Fibroblast of lung (primary cell): Measurements from ENCODE around the gene IZUMO1. TPM values are rescaled to one million over a fixed set of nuclear protein-coding genes. Genes with fewer than 3 reads are reported as not detected.

ENCODE experiments used
- DNase-seq, 2 donors: peaks; one replicate each; pipeline versions ENCODE4 v3.0.0 to v3.0.0-alpha.2; 2010; ENCODE audit warnings: low read depth in 2 of 2
- H2AFZ ChIP-seq: 2 replicates; pipeline ENCODE4 v1.5.1; 2012; ENCODE audit warnings: low read length, control low read depth, inconsistent platforms
- H3K27ac ChIP-seq: 2 replicates; pipeline ENCODE4 v1.5.1; 2011; ENCODE audit warnings: low read length, control low read depth; ENCODE audit not compliant: insufficient read depth
- H3K27me3 ChIP-seq: 2 replicates; pipeline ENCODE4 v1.5.1; 2011; ENCODE audit warnings: mild to moderate bottlenecking, low read length; ENCODE audit not compliant: control insufficient read depth, insufficient read depth
- H3K36me3 ChIP-seq: 2 replicates; pipeline ENCODE4 v1.5.1; 2011; ENCODE audit warnings: low read length; ENCODE audit not compliant: control insufficient read depth, insufficient read depth
- H3K4me1 ChIP-seq: 2 replicates; pipeline ENCODE4 v1.5.1; 2011; ENCODE audit warnings: low read length; ENCODE audit not compliant: control insufficient read depth, insufficient read depth; ENCODE audit errors: extremely low read depth
- H3K4me2 ChIP-seq: 2 replicates; pipeline ENCODE4 v1.5.1; 2011; ENCODE audit warnings: low read length, control low read depth; ENCODE audit not compliant: insufficient read depth; ENCODE audit errors: extremely low read depth
- H3K4me3 ChIP-seq, 4 experiments: fragments of 200-600 bp in 1 of 4; sonication (generic) in 1 of 4; replicated peaks in 1 of 4; 2 replicates each; pipeline ENCODE4 v1.5.1; 2011 to 2016; ENCODE audit warnings: low read length in 4 of 4, low read depth in 3 of 4, mild to moderate bottlenecking in 3 of 4, control low read depth in 2 of 4, inconsistent platforms in 1 of 4, mixed read lengths in 1 of 4; ENCODE audit not compliant: insufficient read depth in 1 of 4; ENCODE audit errors: control extremely low read depth in 1 of 4
- H3K79me2 ChIP-seq: 2 replicates; pipeline ENCODE4 v1.5.1; 2012; ENCODE audit warnings: mild to moderate bottlenecking, low read length, inconsistent platforms; ENCODE audit not compliant: control insufficient read depth, insufficient read depth
- H3K9ac ChIP-seq: 2 replicates; pipeline ENCODE4 v1.5.1; 2011; ENCODE audit warnings: mild to moderate bottlenecking, low read length, control low read depth; ENCODE audit not compliant: insufficient read depth
- H3K9me3 ChIP-seq: 2 replicates; pipeline ENCODE4 v1.5.1; 2012; ENCODE audit warnings: low read depth, low read length; ENCODE audit not compliant: control insufficient read depth, insufficient read depth
- H4K20me1 ChIP-seq: 2 replicates; pipeline ENCODE4 v1.5.1; 2011; ENCODE audit warnings: low read length; ENCODE audit not compliant: control insufficient read depth, insufficient read depth; ENCODE audit errors: extremely low read depth
- EZH2 ChIP-seq: IDR thresholded peaks from 2 replicates; pipeline ENCODE4 v1.5.1; 2012; ENCODE audit warnings: low read length, control low read depth, mild to moderate bottlenecking; ENCODE audit errors: missing control alignments
- polyA plus RNA-seq, 2 donors: library from polyadenylated mRNA; depleted of rRNA in 1 of 2; stranded (reverse) in 1 of 2; unstranded in 1 of 2; fragments of >200 nt; gene quantifications; 2 replicates each; pipeline ENCODE4 v1.2.1, GENCODE V29; 2011 to 2012; ENCODE audit warnings: missing spikeins in 1 of 2
- total RNA-seq: library from RNA; depleted of rRNA; stranded (reverse); fragments of >200 nt; gene quantifications from 2 replicates; pipeline ENCODE4 v1.2.1, GENCODE V29; 2014
- TF ChIP-seq, protein P1 (sequence below), 2 donors: IDR thresholded peaks in 1 of 2; conservative IDR thresholded peaks in 1 of 2; 1 replicate in 1 of 2; 2 replicates in 1 of 2; pipeline ENCODE4 v1.5.1; 2011 to 2012; ENCODE audit warnings: low read length in 2 of 2, control low read depth in 1 of 2, inconsistent platforms in 1 of 2, low read depth in 1 of 2, mild to moderate bottlenecking in 1 of 2

IZUMO1 gene
- total and polyA plus RNA-seq, 2 donors (not counting 1 experiment from before 2014, with no cell fraction given) = not detected

DNA sequence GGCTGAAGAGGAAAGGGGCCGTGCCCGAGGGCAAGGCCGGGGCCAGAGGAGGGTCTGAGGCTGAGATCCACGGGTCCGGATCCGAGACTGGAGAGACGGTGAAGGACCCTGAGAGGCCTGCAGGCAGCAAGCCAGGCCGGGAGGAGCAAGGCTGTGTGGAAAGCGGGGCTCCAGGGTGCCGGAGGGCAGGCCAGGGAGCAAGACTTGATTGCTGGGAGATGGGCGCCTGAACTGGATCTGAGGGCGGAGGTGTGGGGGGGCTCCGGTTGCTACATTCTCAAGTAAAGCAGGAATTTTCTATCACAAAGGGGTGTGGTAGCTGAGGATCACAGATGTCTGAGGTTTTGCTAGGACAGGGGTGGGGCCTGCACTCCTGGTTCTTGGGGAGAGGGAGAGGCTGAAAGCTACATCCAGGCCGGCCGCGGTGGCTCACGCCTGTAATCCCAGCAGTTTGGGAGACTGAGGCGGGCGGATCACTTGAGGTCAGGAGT, 31.0 kb downstream of the IZUMO1 start:
- Histone ChIP-seq H2AFZ (no peak overlapping the region), H3K27ac (no peak overlapping the region), H3K9ac (no peak overlapping the region), H3K79me2 (no peaks in the 10 kb centered on the region), H3K4me1 (peaks cover 11% of the 10 kb centered on the region), H4K20me1 (no peaks in the 10 kb centered on the region), H3K9me3 (no peaks in the 10 kb centered on the region), H3K4me2 (peak overlapping the region; percentile 66), H3K4me3 (peak overlapping the region in 2 of 4 experiments; percentile 6 to 71), H3K36me3 (no peaks in the 10 kb centered on the region), H3K27me3 (no peaks in the 10 kb centered on the region)
- no peak for DNase-seq
- TF ChIP-seq, protein P1, sequence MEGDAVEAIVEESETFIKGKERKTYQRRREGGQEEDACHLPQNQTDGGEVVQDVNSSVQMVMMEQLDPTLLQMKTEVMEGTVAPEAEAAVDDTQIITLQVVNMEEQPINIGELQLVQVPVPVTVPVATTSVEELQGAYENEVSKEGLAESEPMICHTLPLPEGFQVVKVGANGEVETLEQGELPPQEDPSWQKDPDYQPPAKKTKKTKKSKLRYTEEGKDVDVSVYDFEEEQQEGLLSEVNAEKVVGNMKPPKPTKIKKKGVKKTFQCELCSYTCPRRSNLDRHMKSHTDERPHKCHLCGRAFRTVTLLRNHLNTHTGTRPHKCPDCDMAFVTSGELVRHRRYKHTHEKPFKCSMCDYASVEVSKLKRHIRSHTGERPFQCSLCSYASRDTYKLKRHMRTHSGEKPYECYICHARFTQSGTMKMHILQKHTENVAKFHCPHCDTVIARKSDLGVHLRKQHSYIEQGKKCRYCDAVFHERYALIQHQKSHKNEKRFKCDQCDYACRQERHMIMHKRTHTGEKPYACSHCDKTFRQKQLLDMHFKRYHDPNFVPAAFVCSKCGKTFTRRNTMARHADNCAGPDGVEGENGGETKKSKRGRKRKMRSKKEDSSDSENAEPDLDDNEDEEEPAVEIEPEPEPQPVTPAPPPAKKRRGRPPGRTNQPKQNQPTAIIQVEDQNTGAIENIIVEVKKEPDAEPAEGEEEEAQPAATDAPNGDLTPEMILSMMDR (conservative IDR thresholded peaks at IDR 0.05 in 1 of 2, IDR thresholded peaks at IDR 0.05 in 1 of 2; ENCODE audit: low read depth in 1 of 2, low read length in 2 of 2) = no peak
- no peak for TF ChIP-seq EZH2

DNA sequence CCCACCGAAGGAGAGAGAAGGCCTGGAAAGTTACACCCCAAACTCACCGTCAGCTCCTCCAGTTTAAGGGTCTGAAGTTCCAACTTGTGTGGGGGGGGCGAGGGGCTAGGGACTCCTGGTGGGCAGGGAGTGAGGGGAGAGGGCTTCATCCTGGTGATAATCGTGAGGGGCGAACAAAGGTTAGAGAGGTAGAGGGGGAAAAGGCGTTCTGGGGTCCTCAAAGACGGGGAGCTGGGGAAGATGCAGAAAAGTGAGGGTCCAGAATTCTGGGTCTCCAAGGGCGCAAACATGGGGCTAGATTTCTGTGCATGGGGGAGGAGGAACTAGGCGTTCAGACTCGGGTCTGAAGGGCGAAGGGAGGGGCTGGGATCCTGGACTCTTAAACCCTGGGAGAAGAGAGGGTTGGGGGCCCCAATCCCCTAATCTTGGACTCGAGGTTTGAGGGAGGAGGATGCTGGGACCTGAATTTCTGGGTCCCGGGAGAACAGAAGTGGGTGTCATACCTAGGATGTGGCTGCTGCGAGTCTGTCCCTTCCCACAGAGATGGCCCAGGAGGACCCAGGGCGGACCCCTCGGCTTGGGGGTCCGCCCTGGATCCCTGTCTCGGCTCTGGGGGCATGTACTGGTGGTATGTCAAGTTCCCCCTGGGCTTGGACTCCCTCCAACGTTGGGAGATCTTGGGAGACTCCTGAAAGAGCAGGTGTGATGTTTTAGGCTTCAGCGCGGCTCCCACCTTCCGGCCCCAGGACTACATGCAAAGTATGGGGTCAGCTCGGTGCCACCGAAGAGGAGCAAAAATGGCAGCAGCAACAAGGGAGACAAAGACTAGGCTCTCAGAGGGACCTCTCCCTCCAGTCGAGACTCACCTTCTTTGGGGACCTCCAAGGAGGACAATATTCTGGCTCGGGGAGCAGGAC, 31.7 kb downstream of the IZUMO1 start:
- no peaks in the 10 kb centered on the region for H3K9me3 ChIP-seq
- H3K27me3 ChIP-seq = no peaks in the 10 kb centered on the region
- H3K4me3 ChIP-seq = peak overlapping the region; percentile 47 to 71 (median 60)
- H3K4me1 ChIP-seq = peaks cover 11% of the 10 kb centered on the region
- DNase-seq = no peak
- H3K27ac ChIP-seq = peak overlapping the region; percentile 67
- no peaks in the 10 kb centered on the region for H4K20me1 ChIP-seq
- H3K9ac ChIP-seq = peak overlapping the region; percentile 36
- no peaks in the 10 kb centered on the region for H3K79me2 ChIP-seq
- TF ChIP-seq, protein P1 (conservative IDR thresholded peaks at IDR 0.05 in 1 of 2, IDR thresholded peaks at IDR 0.05 in 1 of 2; ENCODE audit: low read depth in 1 of 2, low read length in 2 of 2) = no peak
- no peak for TF ChIP-seq EZH2
- H3K4me2 ChIP-seq = peak overlapping the region; percentile 94
- no peaks in the 10 kb centered on the region for H3K36me3 ChIP-seq
- no peak overlapping the region for H2AFZ ChIP-seq

DNA sequence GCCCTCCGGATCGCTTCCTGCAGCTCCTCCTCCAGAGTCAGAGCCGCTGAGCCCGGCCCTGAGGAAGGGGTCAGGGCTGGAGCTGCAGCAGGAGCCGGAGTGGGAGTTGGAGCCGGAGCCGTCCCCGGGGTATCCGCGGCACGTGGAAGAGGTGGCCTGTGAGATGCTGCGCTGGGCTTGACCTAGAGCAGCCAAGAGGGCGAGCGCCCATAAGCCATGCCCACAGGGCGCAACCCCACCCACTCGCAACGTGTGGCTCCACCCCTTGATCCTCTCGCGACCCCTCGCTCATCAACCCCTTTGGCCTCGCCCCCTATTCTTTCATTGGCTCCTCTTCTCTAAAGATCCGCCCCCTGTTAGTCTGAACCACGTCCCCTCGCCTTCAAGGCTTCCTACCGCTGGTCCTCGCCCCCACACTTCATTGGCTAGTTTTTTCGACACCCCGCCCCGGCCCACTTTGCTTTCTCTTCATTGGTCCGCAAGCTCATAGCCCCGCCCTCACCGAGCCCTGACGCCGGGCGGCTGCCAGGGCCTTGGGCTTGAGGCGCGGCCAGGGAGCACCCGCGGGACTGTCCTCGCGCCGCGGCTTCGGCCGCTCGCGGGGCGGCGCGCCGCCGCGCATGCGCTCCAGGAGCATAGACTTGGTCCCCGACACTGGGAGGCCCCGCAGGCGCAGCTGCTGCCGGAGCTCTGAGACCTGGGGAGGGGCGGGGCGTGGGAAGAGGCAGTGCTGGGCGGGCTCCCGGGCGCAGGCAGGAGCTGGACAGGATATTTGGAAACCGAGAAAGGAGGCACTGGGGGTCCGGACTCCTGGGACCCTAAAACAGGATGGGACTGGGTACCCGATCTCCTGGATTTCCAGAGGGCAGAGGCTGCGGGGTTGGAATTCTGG, 32.6 kb downstream of the IZUMO1 start:
- Histone ChIP-seq H2AFZ (peak overlapping the region; percentile 78), H3K4me3 (peak overlapping the region; percentile 71 to 87 (median 82)), H3K9ac (peak overlapping the region; percentile 52), H3K36me3 (no peaks in the 10 kb centered on the region), H3K9me3 (no peaks in the 10 kb centered on the region), H3K27me3 (no peaks in the 10 kb centered on the region), H3K27ac (peak overlapping the region; percentile 67), H3K4me2 (peak overlapping the region; percentile 94), H3K4me1 (peaks cover 11% of the 10 kb centered on the region), H3K79me2 (no peaks in the 10 kb centered on the region), H4K20me1 (no peaks in the 10 kb centered on the region)
- TF ChIP-seq, protein P1 (conservative IDR thresholded peaks at IDR 0.05 in 1 of 2, IDR thresholded peaks at IDR 0.05 in 1 of 2; ENCODE audit: low read depth in 1 of 2, low read length in 2 of 2) = no peak
- no peak for TF ChIP-seq EZH2
- peak; percentile 99 for DNase-seq
